GM18526 (cell line): ENCODE results near the gene NR2C1.

ENCODE experiments used
- POLR2A ChIP-seq: IDR thresholded peaks from 3 replicates; pipeline ENCODE4 v1.6.1; 2011; ENCODE audit not compliant: insufficient read length; ENCODE audit errors: extremely low read depth

NR2C1 gene

GRCh38 chr12:94987801-94988200, 85.6 kb downstream of the NR2C1 start:
- TF ChIP-seq POLR2A: no peak

- no peak for TF ChIP-seq POLR2A
These were observed 86.2 kb downstream of the NR2C1 start for GRCh38 chr12:94987076-94987669.

GRCh38 chr12:94983321-94983720, 90.1 kb downstream of the NR2C1 start:
- no peak for TF ChIP-seq POLR2A

GRCh38 chr12:94982456-94982855, 91.0 kb downstream of the NR2C1 start:
- TF ChIP-seq POLR2A: no peak

GRCh38 chr12:94980577-94980976, 92.8 kb downstream of the NR2C1 start:
- no peak for TF ChIP-seq POLR2A

- no peak for TF ChIP-seq POLR2A
These were observed 93.5 kb downstream of the NR2C1 start for GRCh38 chr12:94979941-94980340.

- TF ChIP-seq POLR2A: no peak
These were observed 95.5 kb downstream of the NR2C1 start for GRCh38 chr12:94977766-94978468.

- no peak for TF ChIP-seq POLR2A
These were observed 100.2 kb downstream of the NR2C1 start for GRCh38 chr12:94973221-94973620.

GRCh38 chr12:94972795-94973194, 100.6 kb downstream of the NR2C1 start:
- no peak for TF ChIP-seq POLR2A

GRCh38 chr12:94971923-94972322, 101.5 kb downstream of the NR2C1 start:
- TF ChIP-seq POLR2A: no peak

GRCh38 chr12:94970560-94970959, 102.9 kb downstream of the NR2C1 start:
- no peak for TF ChIP-seq POLR2A
